DND-41 (cell line): ENCODE results near the gene USP5.

Experiments used
- CTCF ChIP-seq: IDR thresholded peaks from 2 replicates; pipeline ENCODE4 v1.5.1; 2012; ENCODE audit warnings: borderline replicate concordance, low read length, moderate library complexity, mild to moderate bottlenecking; ENCODE audit not compliant: poor library complexity, severe bottlenecking; ENCODE audit errors: extremely low read depth
- EZH2 ChIP-seq: IDR thresholded peaks from 3 replicates; pipeline ENCODE4 v1.6.1; 2012; ENCODE audit warnings: borderline replicate concordance, low read depth, mild to moderate bottlenecking, moderate library complexity, low read length, inconsistent platforms; ENCODE audit not compliant: severe bottlenecking

- TF ChIP-seq CTCF (peak; percentile 82), EZH2 (no peak)
These were observed 39.1 kb downstream of the USP5 start for GRCh38 chr12:6890789-6891645.
